ENCODE measurements around the gene OR5H1.
"Not testable (repeated sequence)": the region's sequence is repeated elsewhere in the genome, so short reads cannot be mapped to it uniquely, and the experiment has no call there.

Gene OR5H1

DNA sequence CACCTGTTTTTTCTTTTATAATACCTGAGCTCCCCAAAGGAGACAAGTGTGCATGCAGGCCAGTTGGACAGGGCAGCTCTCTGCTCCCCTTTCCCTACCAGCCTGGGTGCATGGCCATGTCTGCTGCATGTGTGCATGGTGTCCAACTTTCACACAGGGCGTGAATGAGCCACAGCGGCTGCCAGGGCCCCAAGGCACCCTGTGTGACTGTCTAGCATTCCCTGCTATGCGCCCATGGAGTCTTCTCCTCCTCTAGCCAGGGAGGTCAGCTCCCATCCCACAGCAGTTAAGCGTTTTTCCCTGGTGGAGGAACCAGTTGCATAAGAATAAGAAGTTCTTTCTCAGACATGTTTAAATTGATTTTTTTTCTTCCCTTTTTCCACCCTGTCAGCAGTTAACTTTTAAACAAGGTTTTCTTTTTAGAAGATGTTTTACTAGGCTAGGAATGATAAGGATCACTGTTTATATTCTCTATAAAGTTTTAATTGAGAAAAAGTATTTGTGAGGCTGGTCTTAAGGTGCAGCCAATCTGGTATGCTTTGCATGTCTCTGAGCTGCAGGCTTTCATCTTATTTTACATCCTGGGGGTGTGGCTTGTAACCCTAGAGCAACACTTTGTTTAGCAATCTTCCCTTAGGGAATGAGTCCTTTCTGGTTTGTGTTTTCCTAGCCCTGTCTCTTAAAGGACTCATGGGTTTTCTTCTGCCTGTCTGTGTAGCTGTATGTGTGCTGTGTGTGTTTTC, 20.5 kb upstream of the OR5H1 start:
- TF ChIP-seq CTCF (IDR thresholded peaks at IDR 0.05; ENCODE audit: low read depth, low read length, missing control alignments) = no peak
- Histone ChIP-seq H3K4me3 (ENCODE audit: low read depth, low read length) (no peak overlapping the region), H3K36me3 (replicated peaks) (no peaks in the 10 kb centered on the region), H3K27ac (no peak overlapping the region), H3K27me3 (replicated peaks) (no peaks in the 10 kb centered on the region)
- in situ Hi-C loops (cut with HindIII; ENCODE audit: low pct_ligation_motif_present, low sequenced_read_pairs) = no loop called here
- no peak for DNase-seq

DNA sequence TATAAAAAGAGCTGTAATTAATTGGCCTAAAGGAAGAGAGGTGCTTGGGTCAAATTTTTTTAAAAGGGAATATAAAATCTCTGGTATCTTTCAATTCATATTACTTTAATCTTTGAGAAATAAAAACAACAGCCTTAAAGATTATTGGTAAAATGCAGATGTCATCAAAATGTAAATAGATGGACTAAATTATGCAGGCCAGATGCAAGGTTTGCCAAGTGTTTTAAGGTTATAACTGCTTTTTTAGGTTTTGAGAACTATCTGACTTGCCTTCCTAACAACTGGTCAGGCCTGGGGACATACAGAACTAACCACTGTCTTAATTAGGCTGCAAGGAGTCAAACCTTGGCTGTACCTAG, 20.0 kb upstream of the OR5H1 start:
- no peak for DNase-seq
- TF ChIP-seq CTCF (IDR thresholded peaks at IDR 0.05; ENCODE audit: low read depth, low read length, missing control alignments) = no peak
- in situ Hi-C loops (cut with HindIII; ENCODE audit: low pct_ligation_motif_present, low sequenced_read_pairs) = no loop called here
- Histone ChIP-seq H3K36me3 (replicated peaks) (no peaks in the 10 kb centered on the region), H3K4me3 (ENCODE audit: low read depth, low read length) (no peak overlapping the region), H3K27ac (no peak overlapping the region), H3K27me3 (replicated peaks) (no peaks in the 10 kb centered on the region)

DNA sequence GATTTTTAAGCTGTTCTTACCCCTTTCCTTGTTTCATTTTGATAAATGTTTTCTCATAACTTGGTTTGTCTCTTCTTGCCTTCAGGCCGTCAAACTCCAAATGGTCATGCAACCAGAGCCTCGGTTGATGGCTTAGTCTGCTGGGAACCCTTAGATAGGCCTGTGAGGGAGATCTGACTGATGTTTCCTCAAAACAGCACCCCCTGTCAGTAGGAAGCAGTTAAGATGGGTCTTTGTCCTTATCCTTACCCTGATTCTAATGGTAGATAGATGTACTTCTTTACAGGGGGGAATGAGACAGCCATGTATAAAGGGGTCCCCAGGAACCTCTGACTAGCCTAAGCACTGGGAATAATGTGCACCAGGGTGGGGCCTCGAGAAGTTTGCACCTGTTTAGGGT, 16.3 kb upstream of the OR5H1 start:
- TF ChIP-seq CTCF (IDR thresholded peaks at IDR 0.05; ENCODE audit: low read depth, low read length, missing control alignments) = no peak
- Histone ChIP-seq H3K27ac (no peak overlapping the region), H3K4me3 (ENCODE audit: low read depth, low read length) (no peak overlapping the region), H3K27me3 (replicated peaks) (no peaks in the 10 kb centered on the region), H3K36me3 (replicated peaks) (no peaks in the 10 kb centered on the region)
- no peak for DNase-seq
- in situ Hi-C loops (cut with HindIII; ENCODE audit: low pct_ligation_motif_present, low sequenced_read_pairs) = no loop called here

DNA sequence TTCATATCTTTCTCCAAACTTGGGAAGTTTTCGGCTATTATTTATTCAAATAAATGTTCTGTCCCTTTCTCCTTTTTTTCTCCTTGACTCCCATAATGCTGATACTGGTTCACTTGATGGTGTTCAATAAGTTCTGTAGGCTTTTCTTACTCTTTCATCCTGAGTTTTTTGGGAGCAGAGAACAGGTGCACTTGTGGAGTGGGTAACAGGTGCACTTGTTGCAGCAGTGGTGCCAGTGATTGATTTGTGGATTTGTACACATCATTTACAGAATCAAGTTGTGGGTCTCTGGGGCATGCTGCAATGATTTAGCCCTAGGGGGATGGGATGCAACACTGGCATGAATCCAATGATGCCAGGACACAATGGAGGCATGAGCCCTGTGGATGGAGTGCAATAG, 14.8 kb upstream of the OR5H1 start:
- Histone ChIP-seq H3K27me3 (replicated peaks) (no peaks in the 10 kb centered on the region), H3K4me3 (ENCODE audit: low read depth, low read length) (no peak overlapping the region), H3K36me3 (replicated peaks) (no peaks in the 10 kb centered on the region), H3K27ac (no peak overlapping the region)
- in situ Hi-C loops (cut with HindIII; ENCODE audit: low pct_ligation_motif_present, low sequenced_read_pairs) = no loop called here
- no peak for TF ChIP-seq CTCF (IDR thresholded peaks at IDR 0.05; ENCODE audit: low read depth, low read length, missing control alignments)
- no peak for DNase-seq

- DNase-seq = no peak
- H3K36me3 ChIP-seq (replicated peaks) = no peaks in the 10 kb centered on the region
- H3K27me3 ChIP-seq (replicated peaks) = no peaks in the 10 kb centered on the region
- H3K27ac ChIP-seq = no peak overlapping the region
- no peak overlapping the region for H3K4me3 ChIP-seq (ENCODE audit: low read depth, low read length)
- no peak for TF ChIP-seq CTCF (IDR thresholded peaks at IDR 0.05; ENCODE audit: low read depth, low read length, missing control alignments)
- in situ Hi-C loops (cut with HindIII; ENCODE audit: low pct_ligation_motif_present, low sequenced_read_pairs) = no loop called here
Observed at GRCh38 chr3:98136631-98137030, 6.1 kb downstream of the OR5H1 start.

DNA sequence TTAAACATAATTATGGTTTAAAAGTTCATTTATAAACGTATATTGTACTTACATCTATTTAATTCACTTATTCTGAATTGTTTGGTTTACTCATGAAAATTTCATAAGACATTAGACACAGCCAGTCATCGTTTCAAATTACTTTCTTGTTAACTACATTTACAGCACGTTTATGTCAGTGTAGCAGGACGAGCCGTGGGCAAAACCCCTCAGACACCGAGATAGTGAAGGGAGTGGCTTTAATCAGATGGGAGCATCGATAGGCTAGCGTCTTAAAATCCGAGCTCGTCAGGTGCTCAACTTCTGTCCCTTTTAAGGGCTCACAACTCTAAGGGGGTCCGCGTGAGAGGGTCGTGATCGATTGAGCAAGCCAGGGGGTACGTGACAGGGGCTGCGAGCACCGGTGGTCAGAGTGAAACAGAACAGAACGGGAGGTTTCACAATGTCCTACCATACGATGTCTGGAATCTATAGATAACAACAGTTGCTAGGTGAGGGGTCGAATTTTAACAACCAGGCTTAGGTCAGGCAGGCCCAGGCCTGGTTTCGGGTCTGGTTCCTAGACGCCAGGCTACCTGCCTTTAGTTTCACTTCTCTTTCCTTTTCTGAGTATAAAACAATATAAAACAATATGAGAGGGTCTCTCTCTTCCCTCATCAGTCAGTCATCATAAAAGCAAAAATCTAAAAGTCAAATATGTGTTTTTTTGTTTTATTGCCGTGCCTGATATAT, 7.5 kb downstream of the OR5H1 start:
- H3K4me3 ChIP-seq (ENCODE audit: low read depth, low read length); H3K36me3 ChIP-seq (replicated peaks); in situ Hi-C loops (cut with HindIII; ENCODE audit: low pct_ligation_motif_present, low sequenced_read_pairs); DNase-seq; H3K27ac ChIP-seq; H3K27me3 ChIP-seq (replicated peaks): not testable (repeated sequence)
